HFF-Myc (cell line): Measurements from ENCODE around the gene SYT6.

ENCODE experiments used
- DNase-seq: peaks from one replicate; pipeline ENCODE4 v3.0.0-alpha.2; 2011; ENCODE audit warnings: low read depth; ENCODE audit errors: extremely low read depth
- H3K4me3 ChIP-seq: replicated peaks from 2 replicates; pipeline ENCODE4 v1.5.1; 2011; ENCODE audit warnings: low read depth, mild to moderate bottlenecking, control low read depth, low read length
- TF ChIP-seq, protein P1 (sequence below): IDR thresholded peaks from 2 replicates; pipeline ENCODE4 v1.5.1; 2012; ENCODE audit warnings: mild to moderate bottlenecking, low read depth, low read length, control low read depth; ENCODE audit errors: missing control alignments

The SYT6 gene

DNA sequence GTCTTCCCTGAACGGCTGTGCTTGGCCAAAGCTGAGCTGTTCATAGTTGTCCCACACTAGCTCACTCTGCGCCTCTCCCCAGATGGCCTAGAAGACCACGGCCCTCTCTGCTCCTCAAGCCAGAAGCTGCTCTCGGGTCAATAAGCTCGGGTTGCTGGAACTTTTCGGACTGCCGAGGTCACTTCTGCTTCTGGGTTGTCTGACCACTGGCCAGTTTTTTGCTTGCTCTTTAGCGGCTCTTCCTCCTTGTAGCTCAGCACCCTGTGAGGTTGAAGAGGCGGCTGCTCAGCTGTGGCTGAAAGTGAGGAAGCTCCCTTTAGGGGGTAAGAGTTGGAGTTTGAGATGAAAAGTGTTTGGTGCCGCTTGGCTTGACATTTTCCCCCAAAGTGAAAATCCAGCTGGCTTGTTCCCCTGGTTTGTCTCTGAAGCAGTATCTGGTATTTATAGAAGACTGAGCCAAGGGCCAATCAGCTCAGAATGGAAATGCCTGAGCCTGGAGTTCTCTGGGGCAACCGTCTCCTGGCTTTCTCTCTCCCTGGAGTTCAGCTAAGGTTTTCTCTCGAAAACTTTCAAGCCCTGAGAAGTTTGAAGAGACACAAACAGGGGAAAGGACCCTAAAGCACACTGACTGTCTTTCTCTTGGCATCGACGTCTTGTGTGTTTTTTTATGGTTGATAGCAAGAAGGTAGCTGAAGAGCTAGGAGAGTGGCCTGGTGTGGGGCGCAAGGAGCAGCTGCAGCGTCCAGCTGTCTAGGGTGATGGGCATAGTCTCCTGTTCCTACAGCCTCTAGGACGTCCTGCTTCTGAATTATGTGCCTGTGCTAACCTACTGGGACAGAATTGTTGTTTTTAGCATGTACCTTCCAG lies 72.0 kb downstream of the SYT6 start:
- TF ChIP-seq, protein P1, sequence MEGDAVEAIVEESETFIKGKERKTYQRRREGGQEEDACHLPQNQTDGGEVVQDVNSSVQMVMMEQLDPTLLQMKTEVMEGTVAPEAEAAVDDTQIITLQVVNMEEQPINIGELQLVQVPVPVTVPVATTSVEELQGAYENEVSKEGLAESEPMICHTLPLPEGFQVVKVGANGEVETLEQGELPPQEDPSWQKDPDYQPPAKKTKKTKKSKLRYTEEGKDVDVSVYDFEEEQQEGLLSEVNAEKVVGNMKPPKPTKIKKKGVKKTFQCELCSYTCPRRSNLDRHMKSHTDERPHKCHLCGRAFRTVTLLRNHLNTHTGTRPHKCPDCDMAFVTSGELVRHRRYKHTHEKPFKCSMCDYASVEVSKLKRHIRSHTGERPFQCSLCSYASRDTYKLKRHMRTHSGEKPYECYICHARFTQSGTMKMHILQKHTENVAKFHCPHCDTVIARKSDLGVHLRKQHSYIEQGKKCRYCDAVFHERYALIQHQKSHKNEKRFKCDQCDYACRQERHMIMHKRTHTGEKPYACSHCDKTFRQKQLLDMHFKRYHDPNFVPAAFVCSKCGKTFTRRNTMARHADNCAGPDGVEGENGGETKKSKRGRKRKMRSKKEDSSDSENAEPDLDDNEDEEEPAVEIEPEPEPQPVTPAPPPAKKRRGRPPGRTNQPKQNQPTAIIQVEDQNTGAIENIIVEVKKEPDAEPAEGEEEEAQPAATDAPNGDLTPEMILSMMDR, result no peak
- H3K4me3 ChIP-seq, result no peak overlapping the region
- no peak for DNase-seq

DNA sequence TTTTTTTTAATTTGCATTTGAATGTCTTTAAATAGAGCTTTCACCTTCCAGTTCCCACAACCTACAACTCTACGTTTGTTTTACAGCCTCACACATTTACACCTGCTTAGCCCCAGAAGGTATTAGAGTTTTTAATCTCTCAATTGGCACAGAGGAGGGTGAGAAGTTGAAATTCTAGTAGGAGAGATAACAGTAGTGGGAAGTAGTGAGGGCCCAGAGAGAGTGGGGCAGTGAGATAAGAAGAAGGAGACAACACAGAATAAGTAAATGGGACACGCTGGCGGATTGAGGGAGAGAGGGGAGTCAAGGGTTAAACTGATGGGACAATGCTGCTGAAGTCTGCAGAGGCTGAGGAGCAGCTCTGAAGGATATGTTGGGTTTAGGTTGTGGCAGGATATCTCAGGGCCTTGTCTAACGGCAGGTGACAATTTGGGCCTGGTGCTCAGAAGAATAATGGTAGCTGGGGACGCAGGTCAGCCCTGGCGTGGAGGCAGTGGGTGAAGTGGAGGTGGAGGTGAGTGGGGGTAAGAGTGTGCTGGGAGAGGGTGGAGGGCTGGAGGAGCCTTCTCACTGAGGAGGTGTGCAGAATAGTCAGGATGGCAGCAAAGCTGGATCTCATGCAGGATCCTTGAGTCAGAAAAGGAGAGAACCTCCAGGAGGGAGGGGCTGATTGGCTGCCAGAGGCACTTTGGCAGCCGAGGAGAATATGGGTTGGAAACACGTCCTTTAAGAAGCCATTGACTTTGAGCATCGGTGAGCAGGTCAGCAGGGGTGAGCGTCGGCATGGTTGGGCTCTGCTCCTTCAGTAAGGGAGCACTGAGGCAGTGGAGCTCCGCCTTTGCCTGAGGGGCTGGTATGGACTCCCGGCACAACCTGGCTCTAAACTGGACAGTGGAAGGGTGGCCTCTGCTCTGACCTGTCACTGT lies 72.9 kb downstream of the SYT6 start:
- H3K4me3 ChIP-seq, result no peak overlapping the region
- DNase-seq, result no peak
- TF ChIP-seq, protein P1, result no peak

DNA sequence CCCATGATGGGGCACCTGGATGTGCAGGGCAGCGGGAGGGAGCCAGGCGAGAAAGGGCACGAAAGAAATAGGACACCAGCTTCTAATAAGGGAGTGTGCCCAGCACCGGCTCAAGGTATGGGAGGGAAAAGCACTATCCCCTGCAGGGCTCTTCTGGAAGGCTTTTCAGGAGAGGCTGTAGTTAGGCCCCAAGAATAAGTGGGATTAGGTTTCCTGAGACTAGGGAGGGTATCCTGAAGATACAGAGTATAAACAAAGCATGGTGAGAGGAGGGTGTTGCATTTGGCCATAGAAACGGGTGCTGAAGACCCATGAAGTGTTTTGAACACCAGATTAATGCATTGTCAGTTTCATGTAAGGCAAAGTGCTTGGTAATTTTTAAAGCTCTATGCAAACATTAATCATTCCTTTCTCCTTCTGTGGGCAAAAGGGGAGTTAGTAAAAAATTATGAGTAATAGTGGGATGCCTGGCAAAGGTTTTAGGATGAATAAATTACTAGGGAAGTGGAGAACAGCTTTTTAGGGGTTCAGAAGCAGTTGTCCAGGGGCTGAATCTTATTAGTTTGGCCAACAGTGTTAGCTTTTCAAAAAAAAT lies 74.0 kb downstream of the SYT6 start:
- no peak overlapping the region for H3K4me3 ChIP-seq
- no peak for DNase-seq
- TF ChIP-seq, protein P1, result no peak

DNA sequence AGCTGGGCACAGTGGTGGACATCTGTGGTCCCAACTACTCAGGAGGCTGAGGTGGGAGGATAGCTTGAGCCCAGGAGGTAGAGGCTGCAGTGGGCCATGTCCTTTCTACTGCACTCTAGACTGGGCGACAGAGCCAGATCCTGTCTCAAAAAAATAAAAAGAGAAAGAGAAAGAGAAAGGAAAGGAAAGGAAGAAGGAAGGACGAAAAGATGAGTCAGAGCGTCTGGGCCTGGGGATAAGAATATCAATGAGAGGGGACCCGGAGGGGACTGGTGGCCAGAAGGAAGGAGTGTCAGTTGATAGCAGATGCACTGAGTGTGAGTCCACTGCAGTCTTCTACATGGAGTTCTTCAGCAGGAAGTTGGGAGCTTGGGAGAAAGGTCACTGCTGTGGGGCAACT lies 75.6 kb downstream of the SYT6 start:
- DNase-seq, result no peak
- TF ChIP-seq, protein P1, result no peak
- no peak overlapping the region for H3K4me3 ChIP-seq

DNA sequence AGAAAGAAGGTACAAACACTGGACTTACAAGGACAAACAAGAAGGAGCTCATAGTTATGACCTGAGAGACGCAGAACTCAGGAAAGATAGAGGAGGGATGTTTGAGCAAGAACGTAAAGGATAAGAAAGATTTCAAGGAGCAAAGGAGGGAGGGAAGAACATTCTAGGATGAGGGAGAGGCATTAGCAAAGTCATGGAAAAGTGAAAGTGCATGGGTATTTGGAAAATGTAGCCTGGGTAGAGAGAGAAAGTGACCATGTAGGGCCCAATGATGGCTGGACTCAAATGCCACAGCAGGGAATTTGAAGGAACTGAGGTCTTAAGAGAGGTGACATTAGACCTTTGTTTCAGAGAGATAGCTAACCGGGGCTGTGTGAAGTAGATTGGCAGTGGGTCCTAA lies 76.5 kb downstream of the SYT6 start:
- TF ChIP-seq, protein P1, result no peak
- H3K4me3 ChIP-seq, result no peak overlapping the region
- no peak for DNase-seq

DNA sequence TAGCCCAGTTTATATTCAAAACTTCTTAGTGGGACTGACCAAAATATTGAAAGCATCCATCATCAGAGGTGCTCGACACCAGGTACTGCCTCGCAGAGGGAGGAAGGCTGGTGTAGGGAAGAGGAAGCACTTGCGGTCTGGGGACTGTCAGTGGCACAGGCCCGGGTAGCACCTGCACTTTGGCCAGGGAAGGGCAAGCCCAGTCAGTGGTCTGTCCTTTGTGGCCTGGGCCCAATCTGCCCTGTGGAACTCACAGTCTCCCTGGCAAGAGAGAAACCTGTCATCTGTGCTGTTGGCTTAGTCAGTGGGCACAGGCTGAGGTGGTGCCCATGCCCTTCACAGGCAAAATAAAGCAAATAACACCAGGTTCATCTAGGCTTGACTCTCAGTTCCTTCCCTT lies 77.4 kb downstream of the SYT6 start:
- TF ChIP-seq, protein P1, result no peak
- no peak overlapping the region for H3K4me3 ChIP-seq

More for the DNA sequence above, 77.4 kb downstream of the SYT6 start:
- no peak for DNase-seq
